Thoracic aorta (tissue), 2 donors: ENCODE results near the gene TLCD3B. TPM values are rescaled to one million over a fixed set of nuclear protein-coding genes. Genes with fewer than 3 reads are reported as not detected.

Source experiments
- ATAC-seq: fragments of 150-250 bp; one replicate; pipeline ENCODE4 v1.8.0; 2017; ENCODE audit warnings: low read depth; ENCODE audit not compliant: insufficient number of reproducible peaks, low FRiP score
- DNase-seq: peaks from one replicate; pipeline ENCODE4 v3.0.0-alpha.2; 2020; ENCODE audit warnings: low spot score
- H3K27ac ChIP-seq, 2 donors: fragments of 200-600 bp; sonication (generic); 1 replicate in 1 of 2; 2 replicates in 1 of 2; pipeline ENCODE4 v1.5.1; 2016; ENCODE audit warnings: mild to moderate bottlenecking in 2 of 2, moderate library complexity in 2 of 2
- H3K27me3 ChIP-seq: fragments of 200-600 bp; sonication (generic); replicated peaks from 2 replicates; pipeline ENCODE4 v1.6.0; 2016; ENCODE audit warnings: mild to moderate bottlenecking; ENCODE audit not compliant: insufficient read depth
- H3K36me3 ChIP-seq: fragments of 200-600 bp; sonication (generic); one replicate; pipeline ENCODE4 v1.5.1; 2016
- H3K4me1 ChIP-seq, 2 donors: fragments of 200-600 bp; sonication (generic); 1 replicate in 1 of 2; 2 replicates in 1 of 2; pipeline versions ENCODE4 v1.5.1 to v1.6.0; 2016; ENCODE audit warnings: low read depth in 2 of 2, mild to moderate bottlenecking in 1 of 2; ENCODE audit not compliant: control insufficient read depth in 1 of 2
- H3K4me3 ChIP-seq: fragments of 200-600 bp; sonication (generic); 2 replicates; pipeline ENCODE4 v1.5.1; 2016; ENCODE audit warnings: mild to moderate bottlenecking
- H3K9me3 ChIP-seq: fragments of 200-600 bp; sonication (generic); 2 replicates; pipeline ENCODE4 v1.5.1; 2016
- total RNA-seq, 2 donors: library from RNA; depleted of rRNA; stranded (reverse); fragments of >200 nt; gene quantifications; one replicate each; pipeline versions ENCODE4 v1.1.0 to v1.2.3, GENCODE V29; 2016
- TF ChIP-seq, protein P1 (sequence below): fragments of 200-600 bp; sonication (generic); IDR thresholded peaks from one replicate; pipeline ENCODE4 v1.5.1; 2019; ENCODE audit warnings: antibody characterized with exemption

Gene TLCD3B
- total RNA-seq, 2 donors from 2014 or later = not detected

DNA sequence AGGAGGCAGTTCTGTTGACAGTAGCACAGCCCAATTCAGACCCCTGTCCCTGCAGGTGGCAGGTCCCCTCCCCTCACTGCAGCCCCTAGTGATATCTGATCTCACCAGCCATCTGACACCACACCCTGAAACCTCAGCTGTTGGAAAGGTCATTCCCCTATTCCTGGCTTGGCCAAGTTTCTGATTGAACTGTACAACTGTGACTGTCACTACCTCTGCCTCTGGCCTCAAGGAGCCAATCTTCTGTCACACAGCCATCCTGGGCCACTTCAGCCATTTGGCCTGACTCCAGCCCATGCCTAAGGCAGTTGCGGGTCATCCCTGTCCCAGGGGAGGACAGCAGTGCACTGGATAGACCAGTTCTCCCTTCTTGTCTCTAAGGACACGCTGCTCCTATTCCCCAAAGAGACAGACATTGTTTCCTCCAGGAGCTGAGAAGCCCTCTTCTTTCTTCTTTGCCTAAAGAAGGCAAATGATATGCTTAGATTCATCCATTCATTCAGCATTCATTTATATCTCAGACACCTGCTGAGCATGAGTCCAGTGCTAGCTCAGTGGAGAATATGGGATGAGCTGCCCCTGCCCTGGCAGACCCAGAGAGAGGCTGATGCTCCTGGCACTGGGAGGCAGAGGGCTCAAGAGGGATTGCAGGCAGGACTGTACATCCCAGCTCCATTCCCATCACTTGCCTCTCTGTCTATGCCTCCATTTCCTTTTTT lies 29.9 kb upstream of the TLCD3B start:
- Histone ChIP-seq H3K9me3 (no peaks in the 10 kb centered on the region), H3K36me3 (no peaks in the 10 kb centered on the region), H3K27me3 (no peaks in the 10 kb centered on the region), H3K4me1 (peaks cover 8 to 16% of the 10 kb centered on the region in 2 donors), H3K4me3 (no peak overlapping the region), H3K27ac (no peak overlapping the region)
- DNase-seq = no peak
- ATAC-seq = no peak
- TF ChIP-seq, protein P1, sequence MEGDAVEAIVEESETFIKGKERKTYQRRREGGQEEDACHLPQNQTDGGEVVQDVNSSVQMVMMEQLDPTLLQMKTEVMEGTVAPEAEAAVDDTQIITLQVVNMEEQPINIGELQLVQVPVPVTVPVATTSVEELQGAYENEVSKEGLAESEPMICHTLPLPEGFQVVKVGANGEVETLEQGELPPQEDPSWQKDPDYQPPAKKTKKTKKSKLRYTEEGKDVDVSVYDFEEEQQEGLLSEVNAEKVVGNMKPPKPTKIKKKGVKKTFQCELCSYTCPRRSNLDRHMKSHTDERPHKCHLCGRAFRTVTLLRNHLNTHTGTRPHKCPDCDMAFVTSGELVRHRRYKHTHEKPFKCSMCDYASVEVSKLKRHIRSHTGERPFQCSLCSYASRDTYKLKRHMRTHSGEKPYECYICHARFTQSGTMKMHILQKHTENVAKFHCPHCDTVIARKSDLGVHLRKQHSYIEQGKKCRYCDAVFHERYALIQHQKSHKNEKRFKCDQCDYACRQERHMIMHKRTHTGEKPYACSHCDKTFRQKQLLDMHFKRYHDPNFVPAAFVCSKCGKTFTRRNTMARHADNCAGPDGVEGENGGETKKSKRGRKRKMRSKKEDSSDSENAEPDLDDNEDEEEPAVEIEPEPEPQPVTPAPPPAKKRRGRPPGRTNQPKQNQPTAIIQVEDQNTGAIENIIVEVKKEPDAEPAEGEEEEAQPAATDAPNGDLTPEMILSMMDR = no peak

DNA sequence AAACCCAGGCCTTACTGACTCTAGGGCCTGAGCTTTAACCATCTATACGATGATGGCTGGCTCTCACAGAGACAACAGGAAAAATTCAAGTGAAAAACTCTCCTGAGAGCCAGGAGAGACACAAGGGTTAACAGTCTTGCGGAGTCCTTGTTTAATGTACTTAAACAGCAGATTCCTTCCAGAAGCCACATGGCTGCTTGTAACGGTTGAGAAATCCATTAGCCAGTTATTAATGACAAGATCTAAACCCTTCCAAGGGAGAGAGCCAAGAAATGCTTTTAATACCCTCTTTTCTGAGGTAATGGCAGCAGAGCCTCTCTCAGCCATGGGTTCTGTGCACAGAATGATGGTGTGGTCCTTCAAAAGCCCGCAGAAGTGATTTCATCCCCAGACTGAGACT lies 29.3 kb upstream of the TLCD3B start:
- Histone ChIP-seq H3K27me3 (no peaks in the 10 kb centered on the region), H3K4me3 (no peak overlapping the region), H3K36me3 (no peaks in the 10 kb centered on the region), H3K27ac (no peak overlapping the region), H3K9me3 (no peaks in the 10 kb centered on the region), H3K4me1 (peaks cover 8 to 16% of the 10 kb centered on the region in 2 donors)
- TF ChIP-seq, protein P1 = no peak
- ATAC-seq (no peak), DNase-seq (no peak)

DNA sequence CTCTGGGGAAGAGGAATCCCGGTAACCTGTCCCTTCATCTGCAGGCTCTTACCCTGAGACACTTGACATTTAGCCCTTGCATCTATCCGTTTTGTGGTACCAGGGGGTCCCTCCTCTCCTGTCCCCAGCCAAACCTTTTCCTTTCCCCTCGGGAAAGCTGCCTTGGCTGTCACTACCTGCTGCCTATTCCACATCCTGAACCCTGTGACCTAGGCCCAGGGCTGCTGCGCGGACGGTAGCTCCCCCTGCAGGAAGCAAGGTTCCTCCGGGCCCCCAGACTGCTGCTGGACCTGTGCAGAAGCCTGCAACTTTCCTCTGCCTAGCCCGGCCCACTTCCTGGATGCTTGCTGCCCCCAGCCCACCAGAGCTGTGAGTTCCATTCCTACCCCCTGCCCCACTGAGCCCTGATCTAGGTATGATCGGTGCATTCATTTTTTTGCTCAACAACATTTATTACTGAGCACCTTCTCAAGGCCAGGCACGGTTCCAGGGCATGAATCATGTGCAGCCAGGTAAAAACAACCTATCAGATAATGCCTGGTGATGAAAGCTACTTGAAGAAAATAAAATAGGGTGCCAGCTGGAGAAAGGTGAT lies 24.0 kb upstream of the TLCD3B start:
- no peak overlapping the region for H3K27ac ChIP-seq
- TF ChIP-seq, protein P1 = no peak
- DNase-seq (no peak), ATAC-seq (no peak)
- no peak overlapping the region for H3K4me3 ChIP-seq
- H3K9me3 ChIP-seq = no peaks in the 10 kb centered on the region
- H3K27me3 ChIP-seq = no peaks in the 10 kb centered on the region
- H3K4me1 ChIP-seq = peaks cover 7 to 9% of the 10 kb centered on the region in 2 donors
- no peaks in the 10 kb centered on the region for H3K36me3 ChIP-seq

DNA sequence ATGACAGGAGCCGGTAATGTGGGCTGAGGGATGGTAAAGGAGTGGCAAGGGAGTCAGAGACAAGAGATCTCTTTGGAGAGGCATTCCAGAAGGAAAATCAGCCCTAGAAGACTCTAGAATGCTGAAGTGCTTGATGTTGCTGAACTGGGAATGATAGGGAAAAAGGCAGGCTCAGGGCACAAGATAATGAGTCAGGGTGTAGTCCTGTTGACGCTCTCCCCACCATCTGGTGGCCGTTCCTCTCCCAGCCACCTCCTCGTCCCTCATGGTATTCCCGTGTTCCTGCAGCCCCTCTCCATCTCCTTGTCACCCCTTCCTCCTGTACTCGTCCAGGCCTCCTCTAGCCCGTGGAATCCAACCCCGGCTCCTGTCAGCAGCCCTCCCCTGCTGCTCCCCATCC lies 23.4 kb upstream of the TLCD3B start:
- DNase-seq (no peak), ATAC-seq (no peak)
- H3K36me3 ChIP-seq = no peaks in the 10 kb centered on the region
- H3K4me3 ChIP-seq = no peak overlapping the region
- peaks cover 7 to 9% of the 10 kb centered on the region in 2 donors for H3K4me1 ChIP-seq
- H3K27ac ChIP-seq = no peak overlapping the region
- H3K27me3 ChIP-seq = no peaks in the 10 kb centered on the region
- H3K9me3 ChIP-seq = no peaks in the 10 kb centered on the region
- TF ChIP-seq, protein P1 = no peak

DNA sequence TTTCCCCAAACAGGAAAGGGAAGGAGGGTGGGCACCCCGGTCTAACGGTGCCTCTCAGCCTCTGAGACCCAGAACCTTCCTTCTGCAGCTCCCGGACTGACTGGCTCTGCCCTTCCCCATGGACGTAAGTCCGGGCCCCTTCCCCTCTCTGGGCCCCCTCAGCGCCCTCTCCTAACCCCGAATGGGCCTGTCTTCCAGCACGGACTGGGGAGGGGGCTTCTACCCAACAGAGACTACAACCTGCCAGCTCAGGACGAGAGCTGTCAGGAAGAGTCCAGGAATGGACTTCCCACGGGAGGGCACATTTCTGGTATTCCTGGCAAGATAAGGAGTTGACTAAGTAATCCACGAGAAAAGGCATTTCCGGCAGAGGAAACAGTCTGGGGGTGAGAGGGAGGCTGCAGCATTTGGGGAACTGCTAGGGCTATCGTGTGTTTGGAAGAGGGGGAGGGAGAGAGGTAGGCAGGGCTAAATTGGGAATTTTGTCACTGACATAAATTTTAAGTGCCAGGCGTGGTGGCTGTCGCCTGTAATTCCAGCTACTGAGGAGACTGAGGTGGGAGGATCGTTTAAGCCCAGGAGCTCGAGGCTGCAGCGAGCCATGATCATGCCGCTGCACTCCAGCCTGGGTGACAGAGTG lies 22.4 kb upstream of the TLCD3B start:
- no peaks in the 10 kb centered on the region for H3K27me3 ChIP-seq
- ATAC-seq = peak; percentile 16
- H3K4me1 ChIP-seq = peaks cover 7 to 9% of the 10 kb centered on the region in 2 donors
- DNase-seq = no peak
- H3K36me3 ChIP-seq = no peaks in the 10 kb centered on the region
- no peaks in the 10 kb centered on the region for H3K9me3 ChIP-seq
- H3K27ac ChIP-seq = peak overlapping the region; percentile 27 to 60
- peak overlapping the region; percentile 88 for H3K4me3 ChIP-seq
- TF ChIP-seq, protein P1 = no peak
